Measurements from ENCODE around the gene GOT1.

GRCh38 chr10:99438890-99439289 lies 8.5 kb upstream of the GOT1 start:
- TF ChIP-seq CTCF (IDR thresholded peaks at IDR 0.05) (no peak), TCF7L2 (IDR thresholded peaks at IDR 0.05; ENCODE audit: low read depth, low read length) (no peak), REST (IDR thresholded peaks at IDR 0.05; ENCODE audit: insufficient read depth in 1 of 2, low read depth in 2 of 2, low read length in 1 of 2) (no peak), POLR2AphosphoS5 (IDR thresholded peaks at IDR 0.05; ENCODE audit: low read depth, low read length) (no peak)
